Measurements from ENCODE around the gene BDH1.

DNA sequence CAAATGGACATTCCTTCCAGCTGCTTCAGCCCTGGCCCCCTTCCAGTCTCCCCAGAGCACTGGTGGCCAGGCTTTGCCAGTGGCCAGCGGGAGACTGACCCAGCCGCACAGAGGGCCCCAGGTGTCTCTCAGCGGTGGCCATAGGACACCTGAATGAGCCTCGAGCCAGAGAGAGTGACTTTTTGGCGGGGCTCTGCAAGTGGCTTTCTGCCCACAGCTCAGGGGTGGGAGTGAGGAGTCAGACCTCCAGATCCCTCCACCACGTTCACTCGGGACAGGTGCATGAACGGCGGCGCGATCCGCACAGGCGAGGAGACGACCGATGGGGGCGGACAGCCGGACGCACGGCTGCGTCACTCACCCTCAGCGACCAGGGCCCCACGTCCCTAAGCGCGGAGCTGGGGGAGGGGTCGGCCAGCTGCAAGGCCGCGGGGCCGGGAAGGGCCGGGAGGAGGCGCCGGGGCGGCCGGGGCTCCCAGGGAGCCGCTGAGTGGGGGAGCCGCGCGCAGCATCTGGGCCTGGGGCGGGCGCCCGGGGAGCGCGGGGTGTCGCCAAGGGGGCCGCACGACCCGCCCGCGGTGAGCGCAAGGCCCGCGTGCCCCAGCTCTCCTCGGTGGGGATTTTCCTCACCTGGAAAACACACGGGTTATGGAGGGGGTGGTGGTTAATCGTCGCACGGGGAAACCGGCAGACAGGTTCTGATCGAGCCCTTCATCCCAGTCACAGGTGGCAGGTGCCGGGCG is 57.1 kb downstream of the BDH1 start:
- TF ChIP-seq, protein P1, sequence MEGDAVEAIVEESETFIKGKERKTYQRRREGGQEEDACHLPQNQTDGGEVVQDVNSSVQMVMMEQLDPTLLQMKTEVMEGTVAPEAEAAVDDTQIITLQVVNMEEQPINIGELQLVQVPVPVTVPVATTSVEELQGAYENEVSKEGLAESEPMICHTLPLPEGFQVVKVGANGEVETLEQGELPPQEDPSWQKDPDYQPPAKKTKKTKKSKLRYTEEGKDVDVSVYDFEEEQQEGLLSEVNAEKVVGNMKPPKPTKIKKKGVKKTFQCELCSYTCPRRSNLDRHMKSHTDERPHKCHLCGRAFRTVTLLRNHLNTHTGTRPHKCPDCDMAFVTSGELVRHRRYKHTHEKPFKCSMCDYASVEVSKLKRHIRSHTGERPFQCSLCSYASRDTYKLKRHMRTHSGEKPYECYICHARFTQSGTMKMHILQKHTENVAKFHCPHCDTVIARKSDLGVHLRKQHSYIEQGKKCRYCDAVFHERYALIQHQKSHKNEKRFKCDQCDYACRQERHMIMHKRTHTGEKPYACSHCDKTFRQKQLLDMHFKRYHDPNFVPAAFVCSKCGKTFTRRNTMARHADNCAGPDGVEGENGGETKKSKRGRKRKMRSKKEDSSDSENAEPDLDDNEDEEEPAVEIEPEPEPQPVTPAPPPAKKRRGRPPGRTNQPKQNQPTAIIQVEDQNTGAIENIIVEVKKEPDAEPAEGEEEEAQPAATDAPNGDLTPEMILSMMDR (IDR thresholded peaks at IDR 0.05; ENCODE audit: insufficient read depth, low read length, poor library complexity, severe bottlenecking), result no peak
- TF ChIP-seq EZH2phosphoT487 (conservative IDR thresholded peaks at IDR 0.05; ENCODE audit: low read length), result no peak

All from SU-DHL-6 (cell line).